GM23338 (cell line): ENCODE measurements around the gene FANCG. TPM values are rescaled to one million over a fixed set of nuclear protein-coding genes. Genes with fewer than 3 reads are reported as not detected.

Source experiments
- ATAC-seq: fragments of 200-7000 bp; cut with Tn5 transposase; 3 replicates; pipeline ENCODE4 v1.9.1; 2020
- DNase-seq: peaks from one replicate; pipeline ENCODE4 v3.0.0-alpha.2; 2015; ENCODE audit warnings: low spot score
- H2AFZ ChIP-seq: fragments of 200-600 bp; sonication (generic); 2 replicates; pipeline ENCODE4 v1.8.0; 2016; ENCODE audit warnings: antibody characterized with exemption, mild to moderate bottlenecking, moderate library complexity
- H3F3A ChIP-seq: fragments of 200-600 bp; sonication (generic); replicated peaks from 2 replicates; pipeline ENCODE4 v1.8.0; 2017; ENCODE audit warnings: antibody characterized with exemption, mixed run types, low read depth
- H3K27ac ChIP-seq: fragments of 200-600 bp; sonication (generic); 2 replicates; pipeline ENCODE4 v1.6.1; 2016; ENCODE audit warnings: low read depth
- H3K27me3 ChIP-seq: fragments of 200-600 bp; sonication (generic); 2 replicates; pipeline ENCODE4 v1.8.0; 2016; ENCODE audit warnings: mild to moderate bottlenecking, mixed run types, moderate library complexity; ENCODE audit not compliant: insufficient read depth
- H3K36me3 ChIP-seq: fragments of 200-600 bp; sonication (generic); 2 replicates; pipeline ENCODE4 v1.8.0; 2016; ENCODE audit warnings: mild to moderate bottlenecking; ENCODE audit not compliant: insufficient read depth
- H3K4me1 ChIP-seq: fragments of 200-600 bp; sonication (generic); 2 replicates; pipeline ENCODE4 v1.8.0; 2016; ENCODE audit warnings: mild to moderate bottlenecking, moderate library complexity; ENCODE audit not compliant: insufficient read depth
- H3K4me2 ChIP-seq: fragments of 200-600 bp; sonication (generic); 2 replicates; pipeline ENCODE4 v1.7.1; 2017; ENCODE audit warnings: mixed run types
- H3K4me3 ChIP-seq: fragments of 200-600 bp; sonication (generic); 2 replicates; pipeline ENCODE4 v1.6.1; 2016; ENCODE audit warnings: mixed run types
- H3K79me2 ChIP-seq: fragments of 200-600 bp; sonication (generic); replicated peaks from 2 replicates; pipeline ENCODE4 v1.8.0; 2017; ENCODE audit warnings: mild to moderate bottlenecking; ENCODE audit not compliant: insufficient read depth
- H3K9me2 ChIP-seq: fragments of 200-600 bp; sonication (generic); 2 replicates; pipeline ENCODE4 v1.8.0; 2017; ENCODE audit not compliant: insufficient read depth
- H4K20me1 ChIP-seq: fragments of 200-600 bp; sonication (generic); replicated peaks from 2 replicates; pipeline ENCODE4 v1.8.0; 2017; ENCODE audit warnings: mild to moderate bottlenecking; ENCODE audit not compliant: insufficient read depth
- H3K27ac Mint-ChIP-seq: 2 replicates; pipeline ENCODE4 v1.8.0; 2020; ENCODE audit warnings: inconsistent platforms, mild to moderate bottlenecking, moderate library complexity, mixed read lengths
- H3K27me3 Mint-ChIP-seq: 3 replicates; pipeline ENCODE4 v1.8.0; 2022; ENCODE audit warnings: low read depth, mild to moderate bottlenecking, moderate library complexity, mixed read lengths, inconsistent platforms; ENCODE audit not compliant: insufficient read depth, poor library complexity
- H3K36me3 Mint-ChIP-seq: 3 replicates; pipeline ENCODE4 v1.8.0; 2021; ENCODE audit warnings: low read depth, mild to moderate bottlenecking, inconsistent platforms, moderate library complexity, mixed read lengths
- H3K4me1 Mint-ChIP-seq: 3 replicates; pipeline ENCODE4 v1.8.0; 2020; ENCODE audit warnings: mild to moderate bottlenecking, inconsistent platforms, mixed read lengths
- H3K4me3 Mint-ChIP-seq: 3 replicates; pipeline ENCODE4 v1.8.0; 2021; ENCODE audit warnings: moderate library complexity, mild to moderate bottlenecking, inconsistent platforms, mixed read lengths
- H3K9me3 Mint-ChIP-seq: 3 replicates; pipeline ENCODE4 v1.8.0; 2020; ENCODE audit warnings: moderate library complexity, mild to moderate bottlenecking, inconsistent platforms, mixed read lengths
- EZH2 ChIP-seq: fragments of 200-600 bp; sonication (generic); IDR thresholded peaks from one replicate; pipeline ENCODE4 v1.8.0; 2017; ENCODE audit warnings: antibody characterized with exemption, mild to moderate bottlenecking, low read depth; ENCODE audit not compliant: unreplicated experiment
- JUNB ChIP-seq: IDR thresholded peaks from one replicate; pipeline ENCODE4 v1.6.1; 2016; ENCODE audit warnings: antibody characterized with exemption; ENCODE audit not compliant: unreplicated experiment
- NANOG ChIP-seq: IDR thresholded peaks from 2 replicates; pipeline ENCODE4 v1.6.1; 2016; ENCODE audit warnings: antibody characterized with exemption, borderline replicate concordance
- POLR2AphosphoS5 ChIP-seq: IDR thresholded peaks from 2 replicates; pipeline ENCODE4 v1.6.1; 2016; ENCODE audit warnings: antibody characterized with exemption, low read depth
- REST ChIP-seq: IDR thresholded peaks from one replicate; pipeline ENCODE4 v1.6.1; 2018; ENCODE audit warnings: antibody characterized with exemption; ENCODE audit not compliant: unreplicated experiment
- STAT1 ChIP-seq: IDR thresholded peaks from one replicate; pipeline ENCODE4 v1.6.1; 2016; ENCODE audit warnings: antibody characterized with exemption; ENCODE audit not compliant: unreplicated experiment
- ZNF331 ChIP-seq: fragments of 250-450 bp; sonication (Bioruptor Pico); IDR thresholded peaks from 2 replicates; pipeline ENCODE4 v1.5.0; 2020; ENCODE audit warnings: low read depth, mild to moderate bottlenecking, moderate library complexity
- polyA plus RNA-seq: library from polyadenylated mRNA; unstranded; fragments of >200 nt; fragmentation: Nextera tagmentation; extraction: Ambion mirVana; gene quantifications from 2 replicates; pipeline ENCODE4 v1.2.1, GENCODE V29; 2016
- total RNA-seq: library from RNA; depleted of rRNA; stranded (reverse); fragments of >200 nt; shearing (Covaris generic); gene quantifications from 2 replicates; pipeline ENCODE4 v1.2.3, GENCODE V29; 2014
- TF ChIP-seq, protein P1 (sequence below): fragments of 250-450 bp; sonication (Bioruptor Pico); IDR thresholded peaks from 2 replicates; pipeline ENCODE4 v1.5.0; 2020; ENCODE audit warnings: mild to moderate bottlenecking, moderate library complexity

The FANCG gene
- total and polyA plus RNA-seq, 2 experiments from 2014 or later, result 53.8 to 56.2 TPM

DNA sequence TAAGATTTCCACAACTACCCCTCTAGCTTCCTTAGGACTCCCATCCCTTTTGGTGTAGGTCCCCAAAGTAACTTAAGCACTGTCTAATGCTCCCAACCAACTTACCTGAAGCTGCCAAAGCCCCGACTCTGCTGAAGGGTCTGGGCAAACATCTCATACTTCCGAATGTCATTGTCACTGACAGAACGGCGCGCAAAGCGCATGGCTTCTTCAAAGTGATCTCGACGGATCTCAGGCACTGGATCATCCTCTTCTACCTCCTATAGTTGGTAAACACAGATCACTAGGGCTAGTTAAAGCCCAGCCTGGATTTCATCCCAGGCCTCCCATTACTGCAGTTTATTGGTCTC lies 22.5 kb downstream of the FANCG start:
- Mint-ChIP-seq H3K27me3 (peaks cover 5% of the 10 kb centered on the region), H3K27ac (no peak overlapping the region), H3K4me3 (no peak overlapping the region), H3K4me1 (no peaks in the 10 kb centered on the region), H3K36me3 (peaks cover 99% of the 10 kb centered on the region), H3K9me3 (no peaks in the 10 kb centered on the region)
- no peaks in the 10 kb centered on the region for H3K4me1 ChIP-seq
- no peaks in the 10 kb centered on the region for H3K9me2 ChIP-seq
- H3K4me3 ChIP-seq, result no peak overlapping the region
- H3K36me3 ChIP-seq, result peaks cover 73% of the 10 kb centered on the region
- H3F3A ChIP-seq, result peaks cover 42% of the 10 kb centered on the region
- H3K79me2 ChIP-seq, result no peaks in the 10 kb centered on the region; the same call in 1 of the 2 replicates
- no peaks in the 10 kb centered on the region for H3K27me3 ChIP-seq
- H2AFZ ChIP-seq, result no peak overlapping the region
- H3K4me2 ChIP-seq, result no peak overlapping the region
- ATAC-seq (no peak), DNase-seq (no peak)
- peaks cover 28% of the 10 kb centered on the region for H4K20me1 ChIP-seq
- TF ChIP-seq ZNF331, result no peak
- no peak overlapping the region; the same call in 1 of the 2 replicates for H3K27ac ChIP-seq

DNA sequence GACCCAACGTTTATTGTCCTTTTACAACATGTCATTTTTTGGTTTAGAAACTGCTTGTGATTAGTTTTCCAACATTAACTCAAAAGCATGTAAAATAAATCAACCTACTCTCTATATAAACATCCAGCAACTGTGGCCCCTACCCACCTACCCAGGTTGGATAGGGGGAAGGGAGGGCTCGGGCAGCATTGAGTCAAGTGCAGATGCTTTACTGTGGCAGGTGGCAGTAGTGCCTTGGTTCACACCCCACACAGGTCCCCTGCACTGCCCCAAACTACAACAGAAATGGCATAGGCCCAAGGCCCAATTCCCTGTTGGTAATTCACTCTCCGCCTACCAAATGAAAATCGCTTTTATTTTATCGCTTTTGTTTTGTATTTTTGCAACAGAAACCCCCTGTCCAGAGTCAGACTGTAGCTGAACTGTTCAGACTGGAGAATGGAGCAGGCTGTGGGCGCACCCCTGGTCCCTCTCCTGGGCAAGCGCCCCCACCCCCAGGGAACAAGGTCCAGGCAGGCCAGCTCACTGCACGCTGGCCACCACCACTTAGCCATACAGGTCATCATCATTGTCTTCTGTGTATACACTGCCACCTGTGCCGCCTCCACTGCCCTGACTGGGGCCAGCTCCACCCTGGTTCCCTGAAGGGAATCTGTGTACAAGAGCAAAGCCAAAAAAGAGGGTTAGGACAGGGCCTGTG lies 23.0 kb downstream of the FANCG start:
- no peak overlapping the region for H2AFZ ChIP-seq
- Mint-ChIP-seq H3K9me3 (no peaks in the 10 kb centered on the region), H3K36me3 (peaks cover 97% of the 10 kb centered on the region), H3K27me3 (peaks cover 5% of the 10 kb centered on the region), H3K4me3 (no peak overlapping the region), H3K4me1 (no peaks in the 10 kb centered on the region), H3K27ac (no peak overlapping the region)
- H3K79me2 ChIP-seq, result no peaks in the 10 kb centered on the region; the same call in 1 of the 2 replicates
- peak; percentile 13; the same call in 1 of the 3 replicates for ATAC-seq
- H3K27me3 ChIP-seq, result no peaks in the 10 kb centered on the region
- no peak for TF ChIP-seq NANOG
- no peak for TF ChIP-seq REST
- no peak for TF ChIP-seq EZH2
- no peak for TF ChIP-seq JUNB
- TF ChIP-seq STAT1, result no peak
- TF ChIP-seq, protein P1, sequence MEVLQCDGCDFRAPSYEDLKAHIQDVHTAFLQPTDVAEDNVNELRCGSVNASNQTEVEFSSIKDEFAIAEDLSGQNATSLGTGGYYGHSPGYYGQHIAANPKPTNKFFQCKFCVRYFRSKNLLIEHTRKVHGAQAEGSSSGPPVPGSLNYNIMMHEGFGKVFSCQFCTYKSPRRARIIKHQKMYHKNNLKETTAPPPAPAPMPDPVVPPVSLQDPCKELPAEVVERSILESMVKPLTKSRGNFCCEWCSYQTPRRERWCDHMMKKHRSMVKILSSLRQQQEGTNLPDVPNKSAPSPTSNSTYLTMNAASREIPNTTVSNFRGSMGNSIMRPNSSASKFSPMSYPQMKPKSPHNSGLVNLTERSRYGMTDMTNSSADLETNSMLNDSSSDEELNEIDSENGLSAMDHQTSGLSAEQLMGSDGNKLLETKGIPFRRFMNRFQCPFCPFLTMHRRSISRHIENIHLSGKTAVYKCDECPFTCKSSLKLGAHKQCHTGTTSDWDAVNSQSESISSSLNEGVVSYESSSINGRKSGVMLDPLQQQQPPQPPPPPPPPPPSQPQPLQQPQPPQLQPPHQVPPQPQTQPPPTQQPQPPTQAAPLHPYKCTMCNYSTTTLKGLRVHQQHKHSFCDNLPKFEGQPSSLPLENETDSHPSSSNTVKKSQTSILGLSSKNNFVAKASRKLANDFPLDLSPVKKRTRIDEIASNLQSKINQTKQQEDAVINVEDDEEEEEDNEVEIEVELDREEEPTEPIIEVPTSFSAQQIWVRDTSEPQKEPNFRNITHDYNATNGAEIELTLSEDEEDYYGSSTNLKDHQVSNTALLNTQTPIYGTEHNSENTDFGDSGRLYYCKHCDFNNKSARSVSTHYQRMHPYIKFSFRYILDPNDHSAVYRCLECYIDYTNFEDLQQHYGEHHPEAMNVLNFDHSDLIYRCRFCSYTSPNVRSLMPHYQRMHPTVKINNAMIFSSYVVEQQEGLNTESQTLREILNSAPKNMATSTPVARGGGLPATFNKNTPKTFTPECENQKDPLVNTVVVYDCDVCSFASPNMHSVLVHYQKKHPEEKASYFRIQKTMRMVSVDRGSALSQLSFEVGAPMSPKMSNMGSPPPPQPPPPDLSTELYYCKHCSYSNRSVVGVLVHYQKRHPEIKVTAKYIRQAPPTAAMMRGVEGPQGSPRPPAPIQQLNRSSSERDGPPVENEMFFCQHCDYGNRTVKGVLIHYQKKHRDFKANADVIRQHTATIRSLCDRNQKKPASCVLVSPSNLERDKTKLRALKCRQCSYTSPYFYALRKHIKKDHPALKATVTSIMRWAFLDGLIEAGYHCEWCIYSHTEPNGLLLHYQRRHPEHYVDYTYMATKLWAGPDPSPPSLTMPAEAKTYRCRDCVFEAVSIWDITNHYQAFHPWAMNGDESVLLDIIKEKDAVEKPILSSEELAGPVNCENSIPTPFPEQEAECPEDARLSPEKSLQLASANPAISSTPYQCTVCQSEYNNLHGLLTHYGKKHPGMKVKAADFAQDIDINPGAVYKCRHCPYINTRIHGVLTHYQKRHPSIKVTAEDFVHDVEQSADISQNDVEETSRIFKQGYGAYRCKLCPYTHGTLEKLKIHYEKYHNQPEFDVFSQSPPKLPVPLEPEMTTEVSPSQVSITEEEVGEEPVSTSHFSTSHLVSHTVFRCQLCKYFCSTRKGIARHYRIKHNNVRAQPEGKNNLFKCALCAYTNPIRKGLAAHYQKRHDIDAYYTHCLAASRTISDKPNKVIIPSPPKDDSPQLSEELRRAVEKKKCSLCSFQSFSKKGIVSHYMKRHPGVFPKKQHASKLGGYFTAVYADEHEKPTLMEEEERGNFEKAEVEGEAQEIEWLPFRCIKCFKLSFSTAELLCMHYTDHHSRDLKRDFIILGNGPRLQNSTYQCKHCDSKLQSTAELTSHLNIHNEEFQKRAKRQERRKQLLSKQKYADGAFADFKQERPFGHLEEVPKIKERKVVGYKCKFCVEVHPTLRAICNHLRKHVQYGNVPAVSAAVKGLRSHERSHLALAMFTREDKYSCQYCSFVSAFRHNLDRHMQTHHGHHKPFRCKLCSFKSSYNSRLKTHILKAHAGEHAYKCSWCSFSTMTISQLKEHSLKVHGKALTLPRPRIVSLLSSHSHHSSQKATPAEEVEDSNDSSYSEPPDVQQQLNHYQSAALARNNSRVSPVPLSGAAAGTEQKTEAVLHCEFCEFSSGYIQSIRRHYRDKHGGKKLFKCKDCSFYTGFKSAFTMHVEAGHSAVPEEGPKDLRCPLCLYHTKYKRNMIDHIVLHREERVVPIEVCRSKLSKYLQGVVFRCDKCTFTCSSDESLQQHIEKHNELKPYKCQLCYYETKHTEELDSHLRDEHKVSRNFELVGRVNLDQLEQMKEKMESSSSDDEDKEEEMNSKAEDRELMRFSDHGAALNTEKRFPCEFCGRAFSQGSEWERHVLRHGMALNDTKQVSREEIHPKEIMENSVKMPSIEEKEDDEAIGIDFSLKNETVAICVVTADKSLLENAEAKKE (CRISPR knock-in tag), result no peak
- no peak for TF ChIP-seq POLR2AphosphoS5
- H3K4me1 ChIP-seq, result no peaks in the 10 kb centered on the region
- H3K27ac ChIP-seq, result 0 out of 2 replicates have a peak overlapping the region, but pooled peaks have one; percentile 14
- no peaks in the 10 kb centered on the region for H3K9me2 ChIP-seq
- peaks cover 42% of the 10 kb centered on the region for H3F3A ChIP-seq
- H3K4me2 ChIP-seq, result no peak overlapping the region
- H3K36me3 ChIP-seq, result peaks cover 71% of the 10 kb centered on the region
- no peak for DNase-seq
- peaks cover 28% of the 10 kb centered on the region for H4K20me1 ChIP-seq
- H3K4me3 ChIP-seq, result no peak overlapping the region
